PC-3 (cell line): ENCODE results near the gene C3orf70. TPM values are rescaled to one million over a fixed set of nuclear protein-coding genes. Genes with fewer than 3 reads are reported as not detected.

Experiments used
- ATAC-seq: fragments of 200-7000 bp; cut with Tn5 transposase; 2 replicates; pipeline ENCODE4 v1.9.1; 2020; ENCODE audit warnings: mild to moderate bottlenecking, moderate library complexity
- BruUV-seq: library from RNA; stranded (reverse); fragments of 400-500 nt; replicated peaks from 2 replicates; lab custom pipeline; 2021; lab: Mats Ljungman, UMichigan
- CTCF ChIA-PET: fragments of 300-600 bp; sonication (Branson Sonifier 250); formaldehyde crosslinking; loops from one replicate; lab custom pipeline; 2022; ENCODE audit warnings: antibody characterized with exemption; lab: Charles Lee
- POLR2A ChIA-PET: fragments of 300-600 bp; sonication (Branson Sonifier 250); formaldehyde crosslinking; loops from one replicate; lab custom pipeline; 2022; ENCODE audit warnings: antibody characterized with exemption; ENCODE audit not compliant: unreplicated experiment; lab: Charles Lee
- DNase-seq: peaks from one replicate; pipeline ENCODE4 v3.0.0-alpha.2; 2015
- H2AFZ ChIP-seq: fragments of 300-600 bp; sonication (generic); 2 replicates; pipeline ENCODE4 v1.6.0; 2016; ENCODE audit warnings: antibody characterized with exemption, low read length
- H3F3A ChIP-seq: fragments of 300-600 bp; sonication (generic); one replicate; pipeline ENCODE4 v1.6.0; 2017; ENCODE audit warnings: antibody characterized with exemption, low read length, control low read depth, mild to moderate bottlenecking; ENCODE audit not compliant: unreplicated experiment
- H3K27ac ChIP-seq: fragments of 300-600 bp; sonication (generic); 2 replicates; pipeline ENCODE4 v1.5.1; 2016; ENCODE audit warnings: mild to moderate bottlenecking, low read length
- H3K27me3 ChIP-seq: fragments of 300-600 bp; sonication (generic); 2 replicates; pipeline ENCODE4 v1.6.1; 2016; ENCODE audit warnings: low read length, mixed read lengths
- H3K36me3 ChIP-seq: fragments of 300-600 bp; sonication (generic); 2 replicates; pipeline ENCODE4 v1.6.1; 2016; ENCODE audit warnings: low read depth, mixed run types, low read length, mixed read lengths
- H3K4me1 ChIP-seq: fragments of 300-600 bp; sonication (generic); 2 replicates; pipeline ENCODE4 v1.5.1; 2016; ENCODE audit warnings: low read length; ENCODE audit not compliant: insufficient read depth
- H3K4me2 ChIP-seq: fragments of 300-600 bp; sonication (generic); 2 replicates; pipeline ENCODE4 v1.6.0; 2016; ENCODE audit warnings: low read length
- H3K4me3 ChIP-seq: fragments of 300-600 bp; sonication (generic); 2 replicates; pipeline ENCODE4 v1.5.1; 2016; ENCODE audit warnings: mild to moderate bottlenecking, low read length, mixed read lengths
- H3K79me2 ChIP-seq: fragments of 300-600 bp; sonication (generic); 2 replicates; pipeline ENCODE4 v1.6.1; 2017; ENCODE audit warnings: low read length, mixed read lengths
- H3K9ac ChIP-seq: fragments of 300-600 bp; sonication (generic); 2 replicates; pipeline ENCODE4 v1.6.0; 2016; ENCODE audit warnings: mild to moderate bottlenecking, low read length
- H3K9me2 ChIP-seq: fragments of 300-600 bp; sonication (generic); replicated peaks from 2 replicates; pipeline ENCODE4 v1.6.1; 2016; ENCODE audit warnings: mixed run types, low read length, mixed read lengths
- H3K9me3 ChIP-seq: fragments of 300-600 bp; sonication (generic); 2 replicates; pipeline ENCODE4 v1.6.1; 2016; ENCODE audit warnings: low read length, mixed read lengths
- H4K20me1 ChIP-seq: fragments of 300-600 bp; sonication (generic); 2 replicates; pipeline ENCODE4 v1.6.1; 2016; ENCODE audit warnings: low read length, mixed read lengths
- EZH2 ChIP-seq: fragments of 300-600 bp; sonication (generic); IDR thresholded peaks from one replicate; pipeline ENCODE4 v1.6.1; 2017; ENCODE audit warnings: antibody characterized with exemption, mild to moderate bottlenecking, low read length; ENCODE audit not compliant: unreplicated experiment
- EZH2phosphoT487 ChIP-seq: fragments of 300-600 bp; sonication (generic); IDR thresholded peaks from 2 replicates; pipeline ENCODE4 v1.6.1; 2018; ENCODE audit warnings: mild to moderate bottlenecking, antibody characterized with exemption, low read length, borderline replicate concordance
- intact Hi-C: fragments of 100-400 bp; cut with micrococcal nuclease; formaldehyde crosslinking; loops from 2 replicates; pipeline ENCODE4 v1.9.0; 2023
- total RNA-seq: library from RNA; depleted of rRNA; stranded (reverse); fragments of >200 nt; gene quantifications from 2 replicates; pipeline ENCODE4 v1.2.3, GENCODE V29; 2014
- TF ChIP-seq, protein P1 (sequence below): fragments of 300-600 bp; sonication (generic); conservative IDR thresholded peaks from 2 replicates; pipeline ENCODE4 v1.5.1; 2017; ENCODE audit warnings: antibody characterized with exemption, low read depth, mild to moderate bottlenecking, low read length

C3orf70 gene
- total RNA-seq, 1 experiment from 2014 or later: not detected

DNA sequence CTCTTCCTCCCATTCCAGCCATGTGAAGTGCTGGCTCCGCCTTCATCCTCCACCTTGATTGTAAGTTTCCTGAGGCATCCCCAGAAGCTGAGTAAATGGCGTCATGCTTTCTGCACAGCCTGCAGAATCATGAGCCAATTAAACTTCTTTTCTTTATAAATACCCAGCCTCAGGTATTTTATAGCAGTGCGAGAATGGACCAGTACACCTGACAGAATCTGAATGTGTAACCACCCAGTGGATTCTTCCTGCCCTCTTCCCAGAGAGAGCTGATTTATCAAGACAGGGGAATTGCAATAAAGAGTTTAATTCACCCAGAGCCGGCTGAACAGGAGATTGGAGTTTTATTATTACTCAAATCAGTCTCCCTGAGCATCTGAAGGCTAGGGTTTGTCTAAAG is 86.6 kb downstream of the C3orf70 start:
- no peaks in the 10 kb centered on the region for H3K9me3 ChIP-seq
- H3K9me2 ChIP-seq: no peaks in the 10 kb centered on the region

DNA sequence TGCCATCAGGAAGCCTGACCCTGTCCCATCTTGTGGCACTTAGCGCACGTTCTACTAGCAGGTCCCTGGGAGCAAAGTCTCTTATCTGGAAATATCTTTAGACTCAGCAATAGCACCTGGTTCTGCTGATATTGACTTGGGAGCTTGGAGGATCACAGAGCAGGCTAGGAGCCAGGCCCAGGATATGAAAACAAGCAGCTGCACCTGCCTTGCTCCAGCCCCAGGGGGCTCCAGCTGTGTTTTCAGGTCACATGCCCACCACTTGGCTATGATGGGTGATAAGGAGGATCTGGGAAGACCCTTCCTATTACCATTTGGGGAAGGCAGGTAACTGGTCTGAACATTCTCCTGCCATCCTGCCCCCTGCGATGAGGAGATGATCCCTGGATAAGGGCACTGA is 87.8 kb downstream of the C3orf70 start:
- Histone ChIP-seq H3K36me3 (no peaks in the 10 kb centered on the region), H3K27me3 (no peaks in the 10 kb centered on the region), H3K9ac (no peak overlapping the region), H4K20me1 (no peaks in the 10 kb centered on the region), H2AFZ (no peak overlapping the region), H3K27ac (no peak overlapping the region), H3K9me3 (no peaks in the 10 kb centered on the region), H3K9me2 (no peaks in the 10 kb centered on the region), H3K4me3 (no peak overlapping the region), H3K4me2 (no peak overlapping the region), H3F3A (no peaks in the 10 kb centered on the region), H3K4me1 (no peaks in the 10 kb centered on the region), H3K79me2 (no peaks in the 10 kb centered on the region)
- DNase-seq (no peak), ATAC-seq (no peak)
- intact Hi-C loops: no loop called here
- ChIA-PET POLR2A (no interaction called here), CTCF (no interaction called here)
- no TSS peak for BruUV-seq
- TF ChIP-seq EZH2 (no peak), EZH2phosphoT487 (no peak)
- TF ChIP-seq, protein P1, sequence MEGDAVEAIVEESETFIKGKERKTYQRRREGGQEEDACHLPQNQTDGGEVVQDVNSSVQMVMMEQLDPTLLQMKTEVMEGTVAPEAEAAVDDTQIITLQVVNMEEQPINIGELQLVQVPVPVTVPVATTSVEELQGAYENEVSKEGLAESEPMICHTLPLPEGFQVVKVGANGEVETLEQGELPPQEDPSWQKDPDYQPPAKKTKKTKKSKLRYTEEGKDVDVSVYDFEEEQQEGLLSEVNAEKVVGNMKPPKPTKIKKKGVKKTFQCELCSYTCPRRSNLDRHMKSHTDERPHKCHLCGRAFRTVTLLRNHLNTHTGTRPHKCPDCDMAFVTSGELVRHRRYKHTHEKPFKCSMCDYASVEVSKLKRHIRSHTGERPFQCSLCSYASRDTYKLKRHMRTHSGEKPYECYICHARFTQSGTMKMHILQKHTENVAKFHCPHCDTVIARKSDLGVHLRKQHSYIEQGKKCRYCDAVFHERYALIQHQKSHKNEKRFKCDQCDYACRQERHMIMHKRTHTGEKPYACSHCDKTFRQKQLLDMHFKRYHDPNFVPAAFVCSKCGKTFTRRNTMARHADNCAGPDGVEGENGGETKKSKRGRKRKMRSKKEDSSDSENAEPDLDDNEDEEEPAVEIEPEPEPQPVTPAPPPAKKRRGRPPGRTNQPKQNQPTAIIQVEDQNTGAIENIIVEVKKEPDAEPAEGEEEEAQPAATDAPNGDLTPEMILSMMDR: 0 out of 2 replicates have a peak, but pooled peaks have one; percentile 15

More for the DNA sequence above, 86.6 kb downstream of the C3orf70 start:
- no peak overlapping the region for H3K4me2 ChIP-seq
- no peak overlapping the region for H3K27ac ChIP-seq
- no peaks in the 10 kb centered on the region for H4K20me1 ChIP-seq
- CTCF ChIA-PET: interaction anchor here (0.5 to 0.6 kb wide), 2 partner anchors 30 to 110 kb away, joined by 3 read pairs; no protein-coding TSS in a partner anchor
- no peaks in the 10 kb centered on the region for H3K36me3 ChIP-seq
- H2AFZ ChIP-seq: no peak overlapping the region
- no peak for ATAC-seq
- POLR2A ChIA-PET: no interaction called here
- H3F3A ChIP-seq: no peaks in the 10 kb centered on the region
- H3K27me3 ChIP-seq: no peaks in the 10 kb centered on the region
- no TSS peak for BruUV-seq
- no peak for TF ChIP-seq EZH2phosphoT487
- TF ChIP-seq, protein P1: no peak
- no peak for TF ChIP-seq EZH2
- intact Hi-C loops: no loop called here
- no peak for DNase-seq
- no peak overlapping the region for H3K9ac ChIP-seq
- H3K79me2 ChIP-seq: no peaks in the 10 kb centered on the region
- H3K4me1 ChIP-seq: no peaks in the 10 kb centered on the region
- no peak overlapping the region for H3K4me3 ChIP-seq

DNA sequence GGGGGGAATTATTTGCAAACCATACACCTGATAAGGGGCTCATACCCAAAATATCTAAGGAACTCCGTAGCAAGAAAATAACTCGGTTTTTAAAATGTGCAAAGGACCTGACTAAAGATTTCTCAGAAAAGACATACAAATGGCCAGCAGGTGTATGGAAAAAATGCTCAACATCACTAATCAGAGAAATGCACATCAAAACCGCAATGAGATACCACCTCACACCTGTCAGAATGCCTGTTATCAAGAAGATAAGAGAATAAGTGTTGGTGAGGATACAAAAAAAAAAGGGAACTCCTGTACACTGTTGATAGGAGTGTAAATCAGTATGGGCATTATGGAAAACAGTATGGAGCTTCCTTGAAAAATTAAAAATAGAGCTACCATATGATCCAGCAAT is 89.4 kb downstream of the C3orf70 start:
- ATAC-seq: no peak
- Histone ChIP-seq H3F3A (no peaks in the 10 kb centered on the region), H3K36me3 (no peaks in the 10 kb centered on the region), H3K79me2 (no peaks in the 10 kb centered on the region), H3K4me2 (no peak overlapping the region), H3K9me3 (no peaks in the 10 kb centered on the region), H3K4me3 (no peak overlapping the region), H4K20me1 (no peaks in the 10 kb centered on the region), H3K9ac (no peak overlapping the region), H2AFZ (no peak overlapping the region), H3K4me1 (no peaks in the 10 kb centered on the region), H3K9me2 (no peaks in the 10 kb centered on the region), H3K27ac (no peak overlapping the region), H3K27me3 (no peaks in the 10 kb centered on the region)
- TF ChIP-seq EZH2 (no peak), EZH2phosphoT487 (no peak)
- TF ChIP-seq, protein P1: no peak
- CTCF ChIA-PET: no interaction called here
- POLR2A ChIA-PET: no interaction called here
- BruUV-seq: no TSS peak
- intact Hi-C loops: no loop called here
- DNase-seq: no peak
